ENCODE data around the gene CD300E.
"Not testable (repeated sequence)": the region's sequence is repeated elsewhere in the genome, so short reads cannot be mapped to it uniquely, and the experiment has no call there.

Gene CD300E

DNA sequence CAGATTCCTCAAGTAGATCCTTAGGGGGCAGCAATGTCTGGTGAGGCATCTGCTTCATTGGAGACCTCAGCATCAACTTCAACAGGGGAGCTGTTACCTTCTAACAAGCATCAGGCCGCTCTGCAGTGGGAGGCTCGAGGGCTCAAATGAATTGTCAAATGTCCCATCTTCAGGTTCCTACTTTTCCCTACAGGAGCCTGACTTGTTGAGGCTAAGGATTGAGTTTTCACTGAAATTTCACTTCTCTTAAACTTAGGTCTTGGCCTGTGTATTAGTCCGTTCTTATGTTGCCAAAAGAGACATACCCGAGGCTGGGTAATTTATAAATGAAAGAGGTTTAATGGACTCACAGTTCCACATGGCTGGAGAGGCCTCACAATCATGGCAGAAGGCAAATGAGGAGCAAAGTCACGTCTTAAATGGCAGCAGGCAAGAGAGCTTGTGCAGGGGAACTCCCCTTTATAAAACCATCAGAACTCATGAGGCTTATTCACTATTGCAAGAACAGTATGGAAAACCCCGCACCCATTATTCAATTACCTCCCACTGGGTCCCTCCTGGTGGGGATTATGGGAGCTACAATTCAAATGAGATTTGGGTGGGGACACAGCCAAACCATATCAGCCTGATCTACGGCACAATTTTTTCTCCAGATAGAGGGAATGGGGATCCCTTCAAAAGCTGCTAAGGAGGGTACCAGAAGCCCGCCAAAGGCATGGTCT is 26.3 kb downstream of the CD300E start:
- DNase-seq = no peak

DNA sequence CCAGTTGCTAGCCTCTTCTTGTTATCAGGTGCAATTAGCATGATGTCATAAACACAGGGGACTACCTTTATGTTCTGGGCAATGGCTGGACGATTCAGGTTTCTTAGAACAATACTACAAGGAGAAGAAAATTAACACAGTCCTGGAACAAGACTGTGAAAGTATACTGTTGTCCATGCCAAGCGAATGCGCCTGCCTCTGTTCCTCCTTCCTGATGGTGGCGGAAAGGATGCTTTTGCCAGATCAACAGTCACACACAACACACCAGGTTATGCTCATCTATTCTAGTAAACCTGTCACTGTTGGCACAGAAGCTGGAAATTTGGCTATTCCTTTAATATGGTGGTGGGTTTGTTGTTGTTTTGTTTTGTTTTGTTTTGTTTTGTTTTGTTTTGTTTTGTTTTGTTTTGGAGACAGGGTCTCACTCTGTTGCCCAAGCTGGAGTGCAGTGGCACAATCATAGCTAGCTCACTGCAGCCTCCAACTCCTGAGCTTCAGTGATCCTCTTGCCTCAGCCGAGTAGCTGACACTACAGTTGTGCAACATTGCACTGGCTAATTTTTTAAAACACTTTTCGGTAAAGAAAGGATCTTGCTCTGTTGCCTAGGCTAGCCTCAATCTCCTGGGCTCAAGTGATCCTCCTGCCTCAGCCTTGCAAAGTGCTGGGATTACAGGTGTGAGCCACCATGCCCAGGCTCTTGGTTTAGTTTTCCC is 28.3 kb downstream of the CD300E start:
- no peak for DNase-seq

DNA sequence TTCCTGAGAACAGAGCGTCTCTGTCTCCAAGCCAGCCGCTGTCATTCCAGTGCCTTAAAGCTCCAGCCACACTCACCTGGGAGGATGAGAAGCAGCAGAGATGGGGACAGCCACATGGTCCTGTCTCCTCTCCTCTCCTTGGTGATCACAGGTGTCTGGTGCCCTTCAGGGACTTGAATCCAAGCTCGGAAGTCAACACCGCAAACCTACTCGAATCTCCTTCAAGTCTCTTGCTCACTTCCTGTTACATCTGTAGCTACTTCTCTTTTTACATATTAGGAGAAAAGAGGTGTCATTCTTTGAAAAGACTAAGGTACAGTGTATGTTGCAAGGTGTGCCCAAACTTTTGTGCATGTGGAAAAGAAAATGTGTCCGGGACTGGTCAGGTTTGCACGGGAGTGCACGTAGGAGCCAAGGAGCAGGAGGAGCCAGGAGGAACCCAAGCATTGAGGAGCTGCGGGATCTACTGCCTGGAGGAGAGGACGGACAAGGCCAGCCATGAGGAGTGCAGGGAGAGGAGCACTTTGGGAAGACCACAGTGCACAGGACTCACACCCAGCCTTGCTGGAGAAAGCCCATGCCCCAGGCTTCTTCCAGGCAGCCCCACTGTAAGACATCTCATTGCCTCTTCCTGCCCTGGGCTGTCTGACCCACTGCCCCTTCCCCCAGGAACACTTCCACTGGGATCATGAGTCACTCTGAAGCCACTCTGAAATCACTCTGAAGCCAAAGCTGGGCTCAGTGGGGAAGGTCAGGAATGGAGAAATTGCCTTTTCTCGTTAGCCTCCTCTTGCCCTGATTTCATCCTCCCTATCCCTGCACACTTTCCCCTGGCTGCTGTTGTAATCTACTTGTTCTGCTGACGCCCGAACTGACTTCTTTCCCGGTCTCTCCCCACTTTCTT is 31.2 kb downstream of the CD300E start, which contains the start of gene CD300LD:
TSS of gene CD300LD (minus strand) at position 197 of the 904 bp plus-strand sequence. CDS start at position 116, 81 bp downstream.
- DNase-seq = no peak

DNA sequence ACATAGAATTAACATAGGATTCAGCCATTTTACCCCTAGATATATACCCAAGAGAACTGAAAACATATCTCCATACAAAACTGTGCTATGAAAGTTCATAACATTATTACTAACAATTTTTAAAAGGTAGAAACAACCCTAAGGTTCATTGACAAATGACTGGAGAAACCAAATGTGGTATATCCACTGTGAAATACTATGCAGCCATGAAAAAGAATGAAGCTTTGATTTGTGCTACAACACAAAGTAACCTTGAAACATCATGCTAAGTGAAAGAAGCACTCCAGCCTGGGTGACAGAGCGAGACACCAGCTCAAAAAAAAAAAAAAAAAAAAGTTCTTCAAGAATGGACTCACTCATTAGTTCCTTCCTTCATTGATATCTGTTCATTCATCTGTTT is 32.0 kb downstream of the CD300E start:
- no peak for DNase-seq

DNA sequence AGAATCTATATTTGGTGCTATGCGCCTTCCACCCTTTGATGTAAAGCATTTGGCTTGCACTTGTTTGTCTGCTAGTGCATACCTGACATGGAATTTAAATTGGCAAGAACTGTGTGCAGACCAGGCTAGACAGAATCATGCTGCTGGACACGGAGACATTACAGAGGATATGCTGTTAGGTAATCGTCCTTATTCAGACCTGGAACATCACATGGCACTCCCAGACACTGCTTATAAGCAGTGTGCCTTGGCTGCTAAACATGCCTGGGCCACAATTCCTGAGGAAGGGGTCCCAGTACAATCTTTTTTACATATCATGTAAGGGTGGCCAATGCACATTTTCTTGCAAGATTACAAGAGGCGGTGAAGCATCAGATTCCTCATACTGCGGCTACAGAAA is 37.8 kb downstream of the CD300E start:
- DNase-seq = no peak

DNA sequence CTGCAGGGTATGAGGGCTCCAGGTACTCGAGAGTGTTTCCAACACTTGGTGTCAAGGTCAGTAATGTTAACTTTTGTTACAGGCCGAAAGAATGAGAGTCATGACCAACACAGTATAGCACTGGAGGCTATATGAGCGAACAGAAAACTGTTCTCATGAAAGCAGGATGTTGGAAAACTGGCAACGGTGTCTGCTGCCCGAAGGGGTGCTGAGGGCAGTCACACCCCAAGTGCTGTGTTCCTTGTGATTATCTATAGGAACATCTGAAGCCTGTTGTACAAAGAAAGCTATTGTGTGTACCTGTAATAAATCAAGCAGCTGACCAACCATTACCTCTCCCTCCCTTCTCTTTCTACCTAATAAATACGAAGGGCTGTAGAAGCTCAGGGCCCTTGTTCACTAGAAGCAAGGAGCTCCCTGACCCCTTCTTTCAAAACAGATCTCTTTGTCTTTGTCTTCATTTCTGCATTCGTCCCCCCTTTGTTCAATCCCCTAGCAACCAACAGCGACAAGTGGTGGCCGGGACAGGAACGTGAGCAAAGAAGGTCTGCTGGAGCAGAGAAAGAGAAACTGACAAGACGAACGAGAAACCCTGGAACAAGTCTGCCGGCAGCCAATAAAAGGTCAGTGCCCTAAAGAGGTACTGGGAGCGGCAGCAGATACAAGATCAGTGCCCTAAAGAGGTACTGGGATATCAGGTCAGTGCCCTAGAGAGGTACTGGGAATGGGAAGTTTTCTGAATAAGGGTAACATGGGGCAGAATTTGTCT is 39.1 kb downstream of the CD300E start:
- DNase-seq = no peak

DNA sequence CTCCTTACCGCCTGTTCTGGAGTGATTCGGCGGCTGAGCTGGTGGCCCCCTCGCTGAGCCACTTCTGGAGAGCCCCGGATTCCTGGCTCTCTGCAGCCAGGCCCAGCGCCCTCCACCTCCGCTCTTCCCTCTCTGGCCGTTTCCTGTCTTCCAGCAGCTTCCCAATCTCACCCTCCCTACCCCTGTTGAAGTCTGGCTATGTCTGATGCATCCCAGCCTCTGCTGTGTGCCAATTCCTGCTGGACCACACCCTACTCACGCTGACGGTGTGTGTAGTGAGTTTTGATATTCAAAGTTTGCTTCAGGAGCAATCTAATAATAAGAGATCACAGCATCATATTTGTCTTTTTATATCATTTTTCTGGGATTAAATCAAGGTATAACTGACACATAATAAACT is 40.9 kb downstream of the CD300E start:
- DNase-seq = no peak

DNA sequence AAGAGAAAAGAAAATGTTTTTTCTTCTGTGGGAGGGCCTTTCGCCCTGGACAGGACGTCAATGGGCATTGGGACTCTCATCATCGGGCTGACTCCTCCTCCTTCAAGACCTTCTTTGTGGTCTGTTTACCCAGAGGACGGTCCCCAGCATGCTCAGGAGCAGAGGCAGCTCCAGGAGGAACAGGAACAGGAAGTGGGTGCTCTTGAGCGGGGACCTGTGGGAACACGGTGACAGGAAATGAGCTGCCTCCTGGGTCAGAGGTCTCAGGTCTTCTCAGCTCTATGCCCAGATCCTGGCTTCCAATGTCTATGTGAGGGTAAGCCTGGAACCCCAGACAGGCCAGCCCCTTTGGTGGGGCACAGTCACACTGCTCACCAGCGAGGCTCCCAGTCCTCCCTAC is 43.6 kb downstream of the CD300E start:
- DNase-seq = no peak

DNA sequence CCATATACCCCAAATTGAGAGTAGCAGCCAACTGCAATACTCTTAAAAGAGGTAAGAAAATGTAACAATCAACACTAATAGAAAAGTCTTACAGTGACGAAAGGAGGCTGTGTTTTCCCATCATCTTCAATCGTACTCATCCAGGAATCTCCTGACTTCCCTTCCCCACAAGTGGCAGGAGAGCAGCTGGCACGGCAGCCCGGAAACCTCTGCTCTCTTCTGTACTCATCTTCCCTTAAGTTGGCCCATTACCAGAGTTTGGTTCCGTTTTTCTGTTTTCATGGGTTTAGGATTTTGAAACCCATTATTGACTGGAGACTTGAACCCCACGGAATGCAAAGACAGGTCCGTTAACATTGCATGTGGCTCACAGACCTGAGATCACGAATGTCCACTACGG is 44.6 kb downstream of the CD300E start:
- no peak for DNase-seq

DNA sequence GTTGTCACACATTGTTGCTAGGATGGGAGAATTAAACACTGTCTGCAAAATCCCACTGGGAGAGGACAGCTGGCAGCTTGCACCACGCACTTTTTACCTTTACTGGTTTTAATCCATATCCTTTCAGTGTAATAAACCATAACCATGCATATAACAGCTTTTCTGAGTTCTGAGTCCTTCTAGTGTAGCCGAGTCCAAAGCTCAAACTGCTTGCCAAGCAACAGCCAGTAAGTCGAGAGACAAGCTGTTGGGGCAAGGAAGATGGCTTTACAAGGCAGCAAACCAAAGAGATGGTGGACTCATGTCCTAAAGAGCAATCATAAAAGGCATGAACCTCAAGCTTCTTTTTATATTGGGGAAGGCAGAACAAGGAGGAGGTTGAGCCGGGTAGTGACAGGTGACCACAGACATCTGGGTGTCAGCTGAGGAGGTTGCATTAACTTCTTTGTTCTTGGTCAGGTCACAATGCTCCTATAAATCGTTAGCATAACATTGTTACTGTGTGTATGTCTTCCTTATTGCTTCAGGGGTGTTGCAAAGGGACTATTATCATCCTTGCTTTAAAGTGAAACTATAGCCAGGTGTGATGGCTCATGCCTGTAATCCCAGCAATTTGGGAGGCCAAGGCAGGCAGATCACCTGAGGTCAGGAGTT is 48.9 kb downstream of the CD300E start:
- DNase-seq = no peak

DNA sequence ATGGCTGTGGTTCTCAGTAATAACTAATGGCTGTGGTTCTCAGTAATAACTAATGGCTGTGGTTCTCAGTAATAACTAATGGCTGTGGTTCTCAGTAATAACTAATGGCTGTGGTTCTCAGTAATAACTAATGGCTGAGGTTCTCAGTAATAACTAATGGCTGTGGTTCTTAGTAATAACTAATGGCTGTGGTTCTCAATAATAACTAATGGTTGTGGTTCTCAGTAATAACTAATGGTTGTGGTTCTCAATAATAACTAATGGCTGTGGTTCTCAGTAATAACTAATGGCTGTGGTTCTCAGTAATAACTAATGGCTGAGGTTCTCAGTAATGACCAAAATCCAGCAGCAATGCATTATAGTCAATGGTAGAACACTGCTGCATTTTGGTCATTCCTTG is 49.9 kb downstream of the CD300E start:
- DNase-seq = not testable (repeated sequence)

DNA sequence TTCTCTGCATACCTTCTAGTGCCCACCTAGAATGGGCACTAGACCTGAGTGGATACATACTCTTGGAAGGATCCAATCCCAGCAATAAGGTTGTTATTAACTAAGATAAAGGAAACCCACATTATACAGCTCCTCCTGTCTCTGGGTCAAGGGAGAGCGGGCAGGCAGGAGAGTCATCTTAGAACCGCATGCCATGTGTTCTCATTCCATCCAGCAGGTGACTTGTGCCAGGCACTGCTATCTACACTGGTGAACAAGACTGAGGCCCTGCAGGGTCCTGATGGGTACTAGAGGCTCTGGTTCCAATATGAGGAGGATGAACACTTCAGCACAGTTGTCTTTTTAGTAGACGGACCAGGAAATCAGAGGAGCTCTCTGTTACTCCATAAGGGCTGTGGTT is 50.4 kb downstream of the CD300E start:
- no peak for DNase-seq

DNA sequence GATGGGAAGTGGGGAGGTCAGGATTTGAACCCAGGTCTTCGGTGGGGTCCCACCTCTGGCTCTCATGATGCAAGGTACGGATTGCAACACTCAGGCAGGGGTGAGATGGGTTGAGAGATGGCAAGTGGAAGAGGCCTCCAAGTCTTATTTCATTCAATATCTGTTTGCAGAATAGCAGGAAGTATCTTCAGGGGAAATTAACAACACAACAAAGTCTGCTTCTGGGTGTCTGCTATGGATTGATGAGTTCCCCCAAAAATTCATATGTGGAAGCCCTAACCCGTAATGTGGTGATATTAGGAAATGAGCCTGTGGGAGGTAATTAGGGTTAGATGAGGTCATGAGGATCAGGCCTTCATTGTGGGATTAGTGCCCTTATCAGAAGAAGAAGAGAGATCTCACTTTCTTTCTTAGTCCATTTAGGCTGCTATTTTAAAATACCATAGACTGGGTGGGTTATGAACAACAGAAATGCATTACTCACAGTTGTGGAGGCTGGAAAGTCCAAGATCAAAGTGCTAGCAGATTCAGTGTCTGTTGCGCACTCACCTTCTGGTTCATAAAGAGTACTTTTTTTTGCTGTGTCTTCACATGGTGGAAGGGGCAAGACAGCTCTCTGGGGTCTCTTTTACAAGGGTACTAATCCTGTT is 51.8 kb downstream of the CD300E start:
- no peak for DNase-seq

DNA sequence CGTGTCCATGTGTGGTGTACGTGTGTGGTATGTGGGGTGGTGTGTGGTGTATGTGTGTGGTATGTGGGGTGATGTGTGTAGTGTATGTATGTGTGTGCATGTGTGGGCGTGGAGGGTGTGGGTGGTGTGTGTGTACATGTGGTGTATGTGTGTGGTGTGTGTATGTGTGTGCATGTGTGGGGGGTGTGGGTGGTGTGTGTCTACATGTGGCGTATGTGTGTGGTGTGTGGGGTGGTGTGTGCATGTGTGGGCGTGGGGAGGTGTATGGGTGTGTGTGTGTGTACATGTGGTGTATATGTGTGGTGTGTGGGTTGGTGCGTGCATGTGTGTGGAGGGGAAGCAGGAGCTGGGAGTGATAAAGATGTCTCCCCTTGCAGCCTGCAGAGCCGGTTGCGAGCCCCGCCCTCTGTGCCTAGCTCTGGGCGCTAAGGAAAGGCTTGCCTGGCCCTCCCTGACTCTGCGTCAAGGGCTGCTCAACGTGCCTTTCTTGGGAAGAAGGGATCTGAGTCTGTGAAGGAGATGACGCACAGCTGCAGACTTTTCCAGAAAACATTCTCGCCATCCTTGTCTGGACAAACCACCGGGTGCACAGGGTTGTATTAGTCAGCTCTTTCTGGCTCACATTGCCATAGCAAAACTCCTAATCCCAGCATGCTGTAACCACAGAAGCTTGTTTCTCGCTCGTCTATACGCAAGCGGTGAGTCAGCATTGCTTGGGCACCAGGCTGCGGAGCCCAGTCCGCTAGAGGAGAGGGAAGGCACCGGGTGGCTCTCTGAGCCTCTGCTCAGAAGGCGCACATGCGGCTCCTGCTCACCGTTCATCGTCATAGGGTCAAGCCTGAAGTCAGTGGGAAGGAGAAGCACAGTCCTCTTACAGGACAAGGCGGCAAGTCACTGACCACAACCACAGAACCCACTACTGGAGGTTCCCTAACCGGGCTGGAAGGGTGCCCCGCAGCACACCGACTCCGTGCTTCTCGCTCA is 54.2 kb downstream of the CD300E start:
- DNase-seq = no peak

DNA sequence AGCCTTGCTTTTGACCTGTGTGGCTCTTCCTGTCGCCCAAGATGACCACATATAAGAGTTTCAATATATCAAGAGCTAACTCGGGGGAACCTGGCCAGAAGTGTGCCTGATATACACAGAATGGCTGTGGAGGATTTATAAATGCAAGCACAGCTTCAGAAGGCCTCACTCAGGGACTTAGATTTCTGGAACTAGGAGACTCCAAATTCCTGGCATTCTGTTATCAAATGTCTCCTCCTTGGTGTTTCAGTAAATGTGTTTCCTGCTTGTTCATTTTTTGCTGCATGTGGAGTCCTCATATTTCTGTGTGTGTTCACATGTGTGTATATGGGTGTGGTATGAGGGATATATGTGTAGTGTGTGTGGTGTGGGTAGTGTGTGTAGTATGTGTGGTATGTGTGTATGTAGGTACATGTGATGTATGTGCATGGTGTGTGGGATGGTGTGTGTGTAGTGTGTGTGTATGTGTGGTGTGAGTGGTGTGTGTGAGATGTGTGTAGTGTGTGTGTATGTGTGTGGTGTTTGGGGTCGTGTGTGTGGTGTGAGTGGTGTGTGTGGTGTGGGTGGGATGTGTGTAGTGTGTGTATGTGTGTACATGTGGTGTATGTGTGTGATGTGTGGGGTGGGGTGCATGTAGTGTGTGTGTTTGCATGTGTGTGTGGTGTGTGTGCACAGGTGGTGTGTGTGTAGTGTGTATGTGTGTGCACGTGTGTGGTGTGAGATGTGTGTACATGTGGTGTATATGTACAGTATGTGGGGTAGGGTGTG is 55.2 kb downstream of the CD300E start:
- DNase-seq = no peak

DNA sequence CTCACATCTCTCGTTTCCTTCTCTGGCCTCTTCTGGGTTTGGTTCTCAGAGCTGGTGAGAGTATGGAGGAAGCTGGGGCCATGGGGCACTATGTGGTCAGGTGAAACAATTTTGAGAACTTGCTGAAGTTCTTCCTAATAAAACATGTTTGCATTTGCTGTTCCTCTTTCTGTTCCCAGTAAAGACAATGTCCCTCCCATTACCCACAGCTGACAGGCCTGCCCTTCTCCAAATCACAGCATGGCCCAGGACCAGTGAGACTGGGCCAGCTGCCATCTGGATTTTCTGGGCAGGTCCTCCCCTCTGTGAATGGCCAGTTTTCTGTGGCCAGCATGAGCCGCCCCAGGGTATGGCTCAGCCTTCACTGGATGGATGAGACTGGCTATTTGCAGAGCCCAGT is 56.1 kb downstream of the CD300E start, which contains the start of gene CD300H:
TSS of gene CD300H (minus strand) at position 113 of the 400 bp plus-strand sequence.
- DNase-seq = no peak

DNA sequence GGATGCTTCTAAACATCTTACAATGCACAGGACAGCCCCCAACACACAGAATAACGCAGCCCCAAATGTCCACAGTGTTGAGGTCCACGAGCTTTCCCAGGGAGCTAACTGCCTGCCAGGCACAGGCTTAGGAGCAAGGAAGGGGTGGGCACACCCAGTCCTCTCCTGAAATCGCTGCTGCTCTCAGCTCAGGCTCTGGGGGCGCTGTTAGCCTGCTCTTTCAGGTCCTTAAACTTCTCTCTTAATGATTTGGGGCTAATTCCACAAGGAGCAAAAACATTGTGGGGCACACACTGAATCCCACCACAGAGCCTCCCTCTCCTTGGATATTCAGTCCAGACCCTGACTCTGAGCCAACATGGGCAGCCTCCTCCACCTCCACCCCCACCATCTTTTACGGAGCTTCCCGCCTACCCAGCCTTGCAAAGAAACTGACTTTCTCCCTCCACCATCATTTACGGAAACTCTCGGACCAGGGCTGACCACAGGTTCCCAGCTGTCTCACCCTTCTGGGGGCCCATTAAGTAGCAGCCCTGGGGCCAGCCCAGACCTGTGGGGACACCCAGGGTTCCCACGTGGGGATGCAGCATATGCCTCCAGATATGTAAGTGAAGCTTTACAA is 57.3 kb downstream of the CD300E start:
- DNase-seq = peak; percentile 67

DNA sequence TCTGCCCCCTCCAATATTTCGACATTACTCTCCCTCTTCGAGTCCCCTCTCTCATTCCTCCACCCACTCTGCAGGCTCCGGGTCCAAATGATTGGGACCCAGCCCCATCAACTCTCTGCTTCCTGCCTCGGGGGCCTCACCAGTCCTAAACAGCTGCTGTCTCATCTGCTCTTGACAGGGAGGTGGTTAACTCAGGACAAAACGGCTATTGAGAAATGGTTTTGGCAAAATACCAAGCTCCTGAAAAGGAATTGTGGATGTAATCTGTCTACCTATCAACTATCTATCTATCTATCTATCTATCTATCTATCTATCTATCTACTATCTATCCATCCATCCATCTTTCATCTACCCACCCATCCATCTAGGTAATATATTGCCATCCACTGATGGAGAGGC is 58.4 kb downstream of the CD300E start:
- no peak for DNase-seq

DNA sequence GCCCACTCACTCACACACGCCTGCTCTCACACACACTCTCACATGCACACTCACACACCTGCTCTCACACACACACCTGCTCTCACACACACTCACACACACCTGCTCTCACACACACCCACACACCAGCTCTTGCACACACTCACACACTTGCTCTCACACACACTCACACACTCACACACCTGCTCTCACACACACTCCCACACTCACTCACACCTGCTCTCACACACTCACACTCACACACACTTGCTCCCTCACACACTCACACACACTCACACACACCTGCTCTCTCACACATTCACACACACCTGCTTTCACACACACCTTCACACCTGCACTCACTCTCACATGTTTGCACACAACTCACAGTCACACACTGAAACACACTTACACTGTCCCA is 60.2 kb downstream of the CD300E start:
- DNase-seq = no peak

Measured in NCI-H1694 treated with DMSO at 0.1 percent for 48 hours (cell line).